ENCODE results near the gene KCNH5. TPM values are rescaled to one million over a fixed set of nuclear protein-coding genes. Genes with fewer than 3 reads are reported as not detected.

KCNH5 gene
- total RNA-seq, 2 experiments from 2014 or later = not detected

- no peak for DNase-seq
- no peak for ATAC-seq
- Mint-ChIP-seq H3K4me3 (no peak overlapping the region), H3K27ac (no peak overlapping the region), H3K27me3 (ENCODE audit: low read depth) (no peaks in the 10 kb centered on the region), H3K36me3 (ENCODE audit: low read depth) (no peaks in the 10 kb centered on the region), H3K9me3 (ENCODE audit: insufficient read depth) (no peaks in the 10 kb centered on the region), H3K4me1 (ENCODE audit: low read depth) (no peaks in the 10 kb centered on the region)
- POLR2A ChIA-PET = no interaction called here
- CTCF ChIA-PET = no interaction called here
Observed at GRCh38 chr14:62657376-62657775, 387.9 kb downstream of the KCNH5 start.

GRCh38 chr14:62655166-62655565 lies 390.1 kb downstream of the KCNH5 start:
- Mint-ChIP-seq H3K4me1 (ENCODE audit: low read depth) (no peaks in the 10 kb centered on the region), H3K27me3 (ENCODE audit: low read depth) (no peaks in the 10 kb centered on the region), H3K27ac (no peak overlapping the region), H3K36me3 (ENCODE audit: low read depth) (no peaks in the 10 kb centered on the region), H3K9me3 (ENCODE audit: insufficient read depth) (no peaks in the 10 kb centered on the region), H3K4me3 (no peak overlapping the region)
- CTCF ChIA-PET = no interaction called here
- no peak for ATAC-seq
- no peak for DNase-seq
- POLR2A ChIA-PET = no interaction called here

DNA sequence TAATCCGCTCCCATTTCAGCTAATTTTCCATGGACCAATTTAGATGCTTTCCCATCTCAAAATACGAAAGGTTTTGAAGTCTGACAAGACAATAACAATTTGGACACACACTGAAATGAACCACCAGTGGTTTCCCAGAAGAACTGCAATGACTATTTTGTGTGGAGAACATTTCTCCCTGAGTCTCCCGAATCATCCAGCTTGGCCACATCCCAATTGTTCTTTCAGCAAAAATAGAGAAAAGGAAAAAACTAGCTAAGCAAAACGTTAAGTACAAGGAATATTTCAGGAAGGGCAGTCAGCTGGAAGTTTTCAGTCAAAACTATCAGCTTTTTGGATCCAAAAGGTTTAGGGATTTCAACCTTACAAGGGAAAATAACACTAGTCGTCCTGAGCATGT lies 390.6 kb downstream of the KCNH5 start:
- Mint-ChIP-seq H3K4me3 (no peak overlapping the region), H3K9me3 (ENCODE audit: insufficient read depth) (no peaks in the 10 kb centered on the region), H3K36me3 (ENCODE audit: low read depth) (no peaks in the 10 kb centered on the region), H3K27ac (no peak overlapping the region), H3K27me3 (ENCODE audit: low read depth) (no peaks in the 10 kb centered on the region), H3K4me1 (ENCODE audit: low read depth) (no peaks in the 10 kb centered on the region)
- DNase-seq (no peak), ATAC-seq (no peak)
- ChIA-PET POLR2A (no interaction called here), CTCF (no interaction called here)

Other genes starting within 250 kb of the KCNH5 start
- not detected for gene RHOJ, start 159.0 kb upstream of the KCNH5 start, total RNA-seq

All from activated CD8-positive, alpha-beta T cell treated with anti-CD3 and anti-CD28 coated beads, Interleukin-2, amount 10 ng/mL, durations not matched to agents 7 days and 5 days (primary cell).